K562 (cell line): ENCODE results near the gene MARCHF9. TPM values are rescaled to one million over a fixed set of nuclear protein-coding genes. Genes with fewer than 3 reads are reported as not detected.

Experiments
- DPF2 ChIP-seq: fragments of 450-650 bp; IDR thresholded peaks from 2 replicates; pipeline ENCODE4 v1.6.1; 2016
- POLR3G ChIP-seq: IDR thresholded peaks from 2 replicates; pipeline ENCODE4 v1.6.1; 2011; ENCODE audit not compliant: insufficient read length, insufficient replicate concordance; ENCODE audit errors: extremely low read depth
- RAD51 ChIP-seq: fragments of 450-650 bp; IDR thresholded peaks from 2 replicates; pipeline ENCODE4 v1.7.1; 2016; ENCODE audit warnings: low read depth, mild to moderate bottlenecking, borderline replicate concordance
- SMARCE1 ChIP-seq: fragments of 450-650 bp; IDR thresholded peaks from 2 replicates; pipeline ENCODE4 v1.7.1; 2016; ENCODE audit warnings: mild to moderate bottlenecking
- ZC3H8 ChIP-seq: fragments of 450-650 bp; IDR thresholded peaks from 2 replicates; pipeline ENCODE4 v1.6.1; 2017
- ZNF830 ChIP-seq: fragments of 250-450 bp; sonication (Bioruptor Pico); IDR thresholded peaks from 2 replicates; pipeline ENCODE4 v1.5.0; 2021; ENCODE audit warnings: mild to moderate bottlenecking
- polyA plus RNA-seq, 8 experiments: library from polyadenylated mRNA; depleted of rRNA in 4 of 8; stranded (reverse) in 5 of 8; unstranded in 3 of 8; fragments of >200 nt; fragmentation: Nextera tagmentation in 2 of 8; fragmentation: Illumina TruSeq in 1 of 8; extraction: Ambion mirVana in 2 of 8; extraction: Trizol in 1 of 8; gene quantifications; 2 replicates each; pipeline versions ENCODE4 v1.2.1 to v1.2.3, GENCODE V29; 2011 to 2014; ENCODE audit warnings: inconsistent platforms in 1 of 8, missing spikeins in 1 of 8
- total RNA-seq, 7 experiments: library from RNA; depleted of rRNA in 6 of 7; stranded (reverse); fragments of >200 nt in 6 of 7; fragmentation: Illumina TruSeq in 2 of 7; extraction: Trizol in 2 of 7; gene quantifications; 2 replicates each; pipeline versions ENCODE4 v1.2.1 to v1.2.3, GENCODE V29; 2011 to 2021; ENCODE audit warnings: low replicate concordance in 1 of 7
- TF ChIP-seq, protein P1 (sequence below), 2 experiments: fragments of 450-650 bp in 1 of 2; sonication (generic) in 1 of 2; formaldehyde crosslinking in 1 of 2; IDR thresholded peaks in 1 of 2; conservative IDR thresholded peaks in 1 of 2; 2 replicates each; pipeline versions ENCODE4 v1.6.1 to v1.8.1; 2016 to 2023; ENCODE audit warnings: mild to moderate bottlenecking in 2 of 2, moderate library complexity in 2 of 2, inconsistent platforms in 1 of 2, missing genetic modification reagents in 1 of 2
- TF ChIP-seq, protein P2 (sequence below): sonication (generic); formaldehyde crosslinking; IDR thresholded peaks from 2 replicates; pipeline ENCODE4 v1.5.0; 2020; ENCODE audit warnings: missing genetic modification reagents
- TF ChIP-seq, protein P3 (sequence below): sonication (generic); formaldehyde crosslinking; IDR thresholded peaks from 2 replicates; pipeline ENCODE4 v1.8.1; 2023; ENCODE audit warnings: missing genetic modification reagents, mild to moderate bottlenecking, borderline replicate concordance
- TF ChIP-seq, protein P4 (sequence below): fragments of 250-450 bp; sonication (Bioruptor Pico); IDR thresholded peaks from 2 replicates; pipeline ENCODE4 v1.5.0; 2021
- TF ChIP-seq, protein P5 (sequence below), 2 experiments: fragments of 150-350 bp in 1 of 2; IDR thresholded peaks; 2 replicates each; pipeline ENCODE4 v1.6.1; 2012 to 2016; ENCODE audit warnings: low read depth in 2 of 2, low read length in 2 of 2, mild to moderate bottlenecking in 1 of 2, moderate library complexity in 1 of 2
- TF ChIP-seq, protein P6 (sequence below): IDR thresholded peaks from 2 replicates; pipeline ENCODE4 v1.6.1; 2012; ENCODE audit warnings: low read depth, low read length, improper control_type of control experiment, borderline replicate concordance
- TF ChIP-seq, protein P7 (sequence below): fragments of 450-650 bp; IDR thresholded peaks from 2 replicates; pipeline ENCODE4 v1.6.1; 2016; ENCODE audit warnings: missing biosample characterization, missing genetic modification characterization

The MARCHF9 gene
- total and polyA plus RNA-seq, 9 of the 15 experiments (the other 6 are each of a cell fraction or from before 2014, with no cell fraction given) = 0.80 to 12.4 (median 6.2) TPM

DNA sequence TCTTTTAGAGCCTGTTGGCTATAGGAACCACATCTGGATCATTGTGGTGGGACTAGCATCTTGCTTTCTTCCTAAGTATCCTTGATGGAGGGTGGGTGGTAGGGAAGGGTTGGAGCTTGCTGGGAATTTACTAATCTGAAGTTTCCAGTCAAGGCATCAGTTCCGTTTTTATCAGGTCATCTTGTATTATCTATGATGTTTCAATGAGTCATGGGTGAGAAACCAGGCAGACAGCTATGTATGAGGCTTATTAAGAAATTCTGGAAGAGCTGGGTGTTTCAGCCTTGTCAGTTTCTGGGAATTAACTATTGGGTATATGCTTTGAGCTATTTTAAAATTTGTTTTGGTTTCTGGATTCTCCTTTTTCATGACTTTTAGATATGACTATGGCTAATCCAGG is 39.0 kb downstream of the MARCHF9 start (continued):
- TF ChIP-seq, protein P1, sequence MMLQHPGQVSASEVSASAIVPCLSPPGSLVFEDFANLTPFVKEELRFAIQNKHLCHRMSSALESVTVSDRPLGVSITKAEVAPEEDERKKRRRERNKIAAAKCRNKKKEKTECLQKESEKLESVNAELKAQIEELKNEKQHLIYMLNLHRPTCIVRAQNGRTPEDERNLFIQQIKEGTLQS (IDR thresholded peaks at IDR 0.05) = peak; percentile 67
- TF ChIP-seq, protein P1 (CRISPR knock-in tag; conservative IDR thresholded peaks at IDR 0.05) = no peak
- TF ChIP-seq DPF2 (0 out of 2 replicates have a peak, but pooled peaks have one; percentile 43), ZNF830 (CRISPR knock-in tag) (no peak), RAD51 (no peak), ZC3H8 (no peak), SMARCE1 (peak; percentile 70; the same call in 1 of the 2 replicates), POLR3G (no peak)
- TF ChIP-seq, protein P2, sequence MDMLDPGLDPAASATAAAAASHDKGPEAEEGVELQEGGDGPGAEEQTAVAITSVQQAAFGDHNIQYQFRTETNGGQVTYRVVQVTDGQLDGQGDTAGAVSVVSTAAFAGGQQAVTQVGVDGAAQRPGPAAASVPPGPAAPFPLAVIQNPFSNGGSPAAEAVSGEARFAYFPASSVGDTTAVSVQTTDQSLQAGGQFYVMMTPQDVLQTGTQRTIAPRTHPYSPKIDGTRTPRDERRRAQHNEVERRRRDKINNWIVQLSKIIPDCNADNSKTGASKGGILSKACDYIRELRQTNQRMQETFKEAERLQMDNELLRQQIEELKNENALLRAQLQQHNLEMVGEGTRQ (CRISPR knock-in tag) = no peak
- TF ChIP-seq, protein P3, sequence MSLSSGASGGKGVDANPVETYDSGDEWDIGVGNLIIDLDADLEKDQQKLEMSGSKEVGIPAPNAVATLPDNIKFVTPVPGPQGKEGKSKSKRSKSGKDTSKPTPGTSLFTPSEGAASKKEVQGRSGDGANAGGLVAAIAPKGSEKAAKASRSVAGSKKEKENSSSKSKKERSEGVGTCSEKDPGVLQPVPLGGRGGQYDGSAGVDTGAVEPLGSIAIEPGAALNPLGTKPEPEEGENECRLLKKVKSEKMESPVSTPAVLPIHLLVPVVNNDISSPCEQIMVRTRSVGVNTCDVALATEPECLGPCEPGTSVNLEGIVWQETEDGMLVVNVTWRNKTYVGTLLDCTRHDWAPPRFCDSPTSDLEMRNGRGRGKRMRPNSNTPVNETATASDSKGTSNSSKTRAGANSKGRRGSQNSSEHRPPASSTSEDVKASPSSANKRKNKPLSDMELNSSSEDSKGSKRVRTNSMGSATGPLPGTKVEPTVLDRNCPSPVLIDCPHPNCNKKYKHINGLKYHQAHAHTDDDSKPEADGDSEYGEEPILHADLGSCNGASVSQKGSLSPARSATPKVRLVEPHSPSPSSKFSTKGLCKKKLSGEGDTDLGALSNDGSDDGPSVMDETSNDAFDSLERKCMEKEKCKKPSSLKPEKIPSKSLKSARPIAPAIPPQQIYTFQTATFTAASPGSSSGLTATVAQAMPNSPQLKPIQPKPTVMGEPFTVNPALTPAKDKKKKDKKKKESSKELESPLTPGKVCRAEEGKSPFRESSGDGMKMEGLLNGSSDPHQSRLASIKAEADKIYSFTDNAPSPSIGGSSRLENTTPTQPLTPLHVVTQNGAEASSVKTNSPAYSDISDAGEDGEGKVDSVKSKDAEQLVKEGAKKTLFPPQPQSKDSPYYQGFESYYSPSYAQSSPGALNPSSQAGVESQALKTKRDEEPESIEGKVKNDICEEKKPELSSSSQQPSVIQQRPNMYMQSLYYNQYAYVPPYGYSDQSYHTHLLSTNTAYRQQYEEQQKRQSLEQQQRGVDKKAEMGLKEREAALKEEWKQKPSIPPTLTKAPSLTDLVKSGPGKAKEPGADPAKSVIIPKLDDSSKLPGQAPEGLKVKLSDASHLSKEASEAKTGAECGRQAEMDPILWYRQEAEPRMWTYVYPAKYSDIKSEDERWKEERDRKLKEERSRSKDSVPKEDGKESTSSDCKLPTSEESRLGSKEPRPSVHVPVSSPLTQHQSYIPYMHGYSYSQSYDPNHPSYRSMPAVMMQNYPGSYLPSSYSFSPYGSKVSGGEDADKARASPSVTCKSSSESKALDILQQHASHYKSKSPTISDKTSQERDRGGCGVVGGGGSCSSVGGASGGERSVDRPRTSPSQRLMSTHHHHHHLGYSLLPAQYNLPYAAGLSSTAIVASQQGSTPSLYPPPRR = no peak
- TF ChIP-seq, protein P4, sequence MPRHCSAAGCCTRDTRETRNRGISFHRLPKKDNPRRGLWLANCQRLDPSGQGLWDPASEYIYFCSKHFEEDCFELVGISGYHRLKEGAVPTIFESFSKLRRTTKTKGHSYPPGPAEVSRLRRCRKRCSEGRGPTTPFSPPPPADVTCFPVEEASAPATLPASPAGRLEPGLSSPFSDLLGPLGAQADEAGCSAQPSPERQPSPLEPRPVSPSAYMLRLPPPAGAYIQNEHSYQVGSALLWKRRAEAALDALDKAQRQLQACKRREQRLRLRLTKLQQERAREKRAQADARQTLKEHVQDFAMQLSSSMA (CRISPR knock-in tag) = no peak
- TF ChIP-seq, protein P5, sequence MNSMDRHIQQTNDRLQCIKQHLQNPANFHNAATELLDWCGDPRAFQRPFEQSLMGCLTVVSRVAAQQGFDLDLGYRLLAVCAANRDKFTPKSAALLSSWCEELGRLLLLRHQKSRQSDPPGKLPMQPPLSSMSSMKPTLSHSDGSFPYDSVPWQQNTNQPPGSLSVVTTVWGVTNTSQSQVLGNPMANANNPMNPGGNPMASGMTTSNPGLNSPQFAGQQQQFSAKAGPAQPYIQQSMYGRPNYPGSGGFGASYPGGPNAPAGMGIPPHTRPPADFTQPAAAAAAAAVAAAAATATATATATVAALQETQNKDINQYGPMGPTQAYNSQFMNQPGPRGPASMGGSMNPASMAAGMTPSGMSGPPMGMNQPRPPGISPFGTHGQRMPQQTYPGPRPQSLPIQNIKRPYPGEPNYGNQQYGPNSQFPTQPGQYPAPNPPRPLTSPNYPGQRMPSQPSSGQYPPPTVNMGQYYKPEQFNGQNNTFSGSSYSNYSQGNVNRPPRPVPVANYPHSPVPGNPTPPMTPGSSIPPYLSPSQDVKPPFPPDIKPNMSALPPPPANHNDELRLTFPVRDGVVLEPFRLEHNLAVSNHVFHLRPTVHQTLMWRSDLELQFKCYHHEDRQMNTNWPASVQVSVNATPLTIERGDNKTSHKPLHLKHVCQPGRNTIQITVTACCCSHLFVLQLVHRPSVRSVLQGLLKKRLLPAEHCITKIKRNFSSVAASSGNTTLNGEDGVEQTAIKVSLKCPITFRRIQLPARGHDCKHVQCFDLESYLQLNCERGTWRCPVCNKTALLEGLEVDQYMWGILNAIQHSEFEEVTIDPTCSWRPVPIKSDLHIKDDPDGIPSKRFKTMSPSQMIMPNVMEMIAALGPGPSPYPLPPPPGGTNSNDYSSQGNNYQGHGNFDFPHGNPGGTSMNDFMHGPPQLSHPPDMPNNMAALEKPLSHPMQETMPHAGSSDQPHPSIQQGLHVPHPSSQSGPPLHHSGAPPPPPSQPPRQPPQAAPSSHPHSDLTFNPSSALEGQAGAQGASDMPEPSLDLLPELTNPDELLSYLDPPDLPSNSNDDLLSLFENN (IDR thresholded peaks at IDR 0.05; ENCODE audit: low read depth in 2 of 2, low read length in 2 of 2) = no peak
- TF ChIP-seq, protein P6, sequence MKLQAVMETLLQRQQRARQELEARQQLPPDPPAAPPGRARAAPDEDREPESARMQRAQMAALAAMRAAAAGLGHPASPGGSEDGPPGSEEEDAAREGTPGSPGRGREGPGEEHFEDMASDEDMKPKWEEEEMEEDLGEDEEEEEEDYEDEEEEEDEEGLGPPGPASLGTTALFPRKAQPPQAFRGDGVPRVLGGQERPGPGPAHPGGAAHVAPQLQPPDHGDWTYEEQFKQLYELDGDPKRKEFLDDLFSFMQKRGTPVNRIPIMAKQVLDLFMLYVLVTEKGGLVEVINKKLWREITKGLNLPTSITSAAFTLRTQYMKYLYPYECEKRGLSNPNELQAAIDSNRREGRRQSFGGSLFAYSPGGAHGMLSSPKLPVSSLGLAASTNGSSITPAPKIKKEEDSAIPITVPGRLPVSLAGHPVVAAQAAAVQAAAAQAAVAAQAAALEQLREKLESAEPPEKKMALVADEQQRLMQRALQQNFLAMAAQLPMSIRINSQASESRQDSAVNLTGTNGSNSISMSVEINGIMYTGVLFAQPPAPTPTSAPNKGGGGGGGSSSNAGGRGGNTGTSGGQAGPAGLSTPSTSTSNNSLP = no peak
- TF ChIP-seq, protein P7, sequence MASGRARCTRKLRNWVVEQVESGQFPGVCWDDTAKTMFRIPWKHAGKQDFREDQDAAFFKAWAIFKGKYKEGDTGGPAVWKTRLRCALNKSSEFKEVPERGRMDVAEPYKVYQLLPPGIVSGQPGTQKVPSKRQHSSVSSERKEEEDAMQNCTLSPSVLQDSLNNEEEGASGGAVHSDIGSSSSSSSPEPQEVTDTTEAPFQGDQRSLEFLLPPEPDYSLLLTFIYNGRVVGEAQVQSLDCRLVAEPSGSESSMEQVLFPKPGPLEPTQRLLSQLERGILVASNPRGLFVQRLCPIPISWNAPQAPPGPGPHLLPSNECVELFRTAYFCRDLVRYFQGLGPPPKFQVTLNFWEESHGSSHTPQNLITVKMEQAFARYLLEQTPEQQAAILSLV (tag) = no peak
